Stimulated activated CD4-positive, alpha-beta T cell treated with anti-CD3 and anti-CD28 coated beads, Interleukin-2, amount 100 ng/mL, for 4 hours (primary cell): ENCODE data around the gene CD93.

Experiments used
- DNase-seq: peaks from one replicate; pipeline ENCODE4 v3.0.0-alpha.2; 2020; ENCODE audit warnings: low read depth

CD93 gene

GRCh38 chr20:23060629-23061028 is 25.5 kb downstream of the CD93 start:
- DNase-seq = no peak

DNA sequence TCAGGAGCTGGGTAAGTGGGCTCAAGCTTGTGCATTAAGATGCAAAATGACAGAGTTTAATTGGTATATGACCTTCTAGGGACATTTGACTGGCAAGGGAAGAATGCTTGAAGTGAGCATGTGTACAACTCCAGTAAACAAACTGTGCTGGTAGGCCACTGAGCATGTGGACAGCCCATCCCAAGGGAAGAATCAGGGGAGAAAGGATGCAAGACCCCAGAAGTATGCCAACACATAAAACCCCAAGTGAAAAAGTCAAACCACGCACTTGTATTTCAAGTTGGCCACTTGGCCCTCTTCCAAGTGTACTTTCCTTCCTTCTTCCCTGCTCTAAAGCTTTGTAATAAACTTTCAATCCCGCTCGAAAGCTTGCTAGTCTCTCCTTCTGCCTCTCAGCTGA is 26.3 kb downstream of the CD93 start:
- DNase-seq = no peak

GRCh38 chr20:23059001-23059400 is 27.1 kb downstream of the CD93 start:
- no peak for DNase-seq

DNA sequence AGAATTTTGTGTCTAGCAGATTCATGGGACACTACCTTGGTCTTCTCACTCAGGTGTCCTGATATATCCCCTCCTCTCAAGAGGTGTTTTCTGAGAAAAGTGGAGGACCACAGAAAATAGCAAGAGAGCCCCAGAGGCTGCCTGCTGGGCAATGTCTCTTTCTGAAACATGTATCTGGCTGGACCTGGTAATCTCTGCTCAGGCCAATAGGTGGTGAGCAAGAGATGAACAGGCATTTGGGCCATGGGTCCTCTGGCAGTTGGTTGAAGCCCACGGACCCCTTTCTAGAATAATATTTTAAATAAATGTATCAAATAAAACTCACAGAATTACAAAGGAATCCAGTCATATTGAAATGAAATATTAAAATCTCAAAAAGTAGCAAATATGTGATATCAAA is 27.9 kb downstream of the CD93 start:
- DNase-seq = no peak

GRCh38 chr20:23052904-23053303 is 33.2 kb downstream of the CD93 start:
- DNase-seq = no peak

- DNase-seq = no peak
These were observed 35.1 kb downstream of the CD93 start for GRCh38 chr20:23050847-23051627.

DNA sequence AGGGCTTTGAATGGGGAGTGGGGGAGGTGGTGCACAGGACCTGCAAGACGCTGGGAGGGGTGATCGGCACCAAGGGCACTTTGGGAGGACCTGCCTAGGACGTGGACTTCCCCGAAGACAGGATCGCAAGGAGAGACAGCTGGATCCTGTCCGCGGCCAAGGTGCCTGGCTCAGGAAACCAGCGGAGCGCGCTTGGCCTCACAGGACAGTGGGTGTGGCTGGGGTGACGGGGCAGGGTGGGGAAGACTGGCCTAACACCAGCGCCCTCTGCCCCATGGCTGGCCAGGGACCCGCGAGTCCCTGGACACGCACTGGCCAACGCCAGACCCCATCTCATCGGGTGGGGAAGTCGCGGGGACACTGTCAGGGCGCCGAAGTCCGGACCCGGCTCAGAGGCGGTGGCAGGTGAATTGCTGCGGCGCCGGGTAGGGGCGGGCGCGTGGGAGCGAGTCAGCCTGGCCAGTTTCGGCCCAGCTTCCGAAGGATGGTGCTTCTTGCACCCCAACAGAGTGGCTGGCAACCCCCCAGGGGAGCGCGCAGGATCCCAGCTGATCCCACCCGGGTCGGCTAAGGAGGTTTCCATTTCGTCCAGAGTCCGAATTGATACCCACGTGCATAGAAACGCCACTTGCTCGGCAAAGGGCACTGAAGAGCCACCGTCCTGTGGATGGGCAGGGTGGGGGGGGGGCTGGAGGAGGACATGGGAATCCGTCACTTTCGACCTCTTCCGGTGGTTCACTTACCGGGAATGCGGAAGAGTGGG is 35.9 kb downstream of the CD93 start:
- no peak for DNase-seq

DNA sequence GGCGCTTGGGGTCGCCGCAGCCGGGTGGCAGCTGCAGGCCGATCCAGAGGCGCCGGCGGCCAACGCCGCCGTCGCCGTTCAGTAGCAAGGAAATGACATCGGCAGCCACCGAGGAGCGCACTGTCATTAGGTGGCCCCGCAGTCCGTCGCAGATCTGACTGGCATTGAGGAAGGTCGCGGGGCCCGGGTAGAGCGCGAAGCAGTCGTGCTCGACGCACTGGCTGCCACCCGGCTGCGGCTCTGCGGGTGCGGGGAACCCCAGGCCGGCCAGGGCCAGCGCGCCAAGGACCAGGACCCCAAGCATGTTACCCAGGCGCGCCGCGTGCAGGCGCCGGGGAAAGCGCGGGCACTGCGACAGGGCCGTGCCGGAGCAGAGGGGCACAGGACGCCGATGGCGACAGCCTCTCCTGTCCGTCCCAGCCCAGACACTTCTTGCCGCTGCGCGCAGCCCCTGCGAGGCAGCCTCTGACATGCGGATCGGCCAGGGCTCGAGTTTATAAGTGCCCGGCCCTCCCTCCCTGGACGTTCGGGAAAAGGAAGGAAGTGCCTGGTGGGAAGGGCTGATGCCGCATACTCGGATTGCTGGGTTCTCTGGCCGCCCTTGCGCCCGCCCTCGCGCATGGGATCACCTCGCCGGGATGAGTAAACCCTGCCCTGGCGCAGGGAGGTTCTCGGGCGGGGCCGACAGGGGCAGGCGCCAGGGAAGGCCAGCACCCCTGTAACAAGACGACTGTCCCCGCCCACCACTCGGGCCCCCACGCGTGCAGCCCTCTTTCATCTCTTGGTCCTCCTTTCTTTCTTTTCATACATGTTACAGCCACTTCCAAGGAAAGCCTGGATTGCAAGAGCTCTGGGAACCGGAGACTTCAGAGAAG is 36.7 kb downstream of the CD93 start, which contains the start of gene THBD:
TSS of gene THBD (minus strand) at position 472 of the 875 bp plus-strand sequence. CDS start at position 304, 168 bp downstream.
- DNase-seq = no peak

GRCh38 chr20:23048283-23049200 is 37.6 kb downstream of the CD93 start:
- no peak for DNase-seq

GRCh38 chr20:23047738-23048214 is 38.3 kb downstream of the CD93 start:
- DNase-seq = no peak

GRCh38 chr20:23047001-23047737 is 39.0 kb downstream of the CD93 start:
- no peak for DNase-seq

- DNase-seq = no peak
These were observed 39.7 kb downstream of the CD93 start for GRCh38 chr20:23046431-23046830.

GRCh38 chr20:23043376-23043775 is 42.7 kb downstream of the CD93 start:
- DNase-seq = no peak

DNA sequence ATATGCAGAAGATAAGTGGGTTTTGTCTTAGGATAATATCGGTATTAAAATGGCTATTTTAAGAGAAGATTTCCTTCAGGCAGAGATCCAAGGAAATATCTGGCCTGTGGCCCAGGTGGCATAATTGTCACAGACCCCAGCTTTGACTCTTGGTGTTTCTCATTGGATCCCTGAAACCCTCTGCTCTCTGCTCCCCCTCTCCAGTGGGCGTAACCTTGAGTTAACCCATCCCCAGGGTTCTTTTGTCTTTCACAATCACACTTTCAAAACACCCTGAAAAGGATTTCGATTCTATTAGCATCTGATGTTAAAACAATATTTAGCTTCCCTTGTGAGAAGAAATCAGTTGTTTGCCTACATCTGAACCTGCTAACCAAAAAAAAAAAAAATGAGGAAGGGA is 43.9 kb downstream of the CD93 start:
- no peak for DNase-seq

- no peak for DNase-seq
These were observed 46.1 kb downstream of the CD93 start for GRCh38 chr20:23039885-23040508.

- DNase-seq = no peak
These were observed 46.8 kb downstream of the CD93 start for GRCh38 chr20:23039136-23039875.

- DNase-seq = no peak
These were observed 49.1 kb downstream of the CD93 start for GRCh38 chr20:23037017-23037481.

DNA sequence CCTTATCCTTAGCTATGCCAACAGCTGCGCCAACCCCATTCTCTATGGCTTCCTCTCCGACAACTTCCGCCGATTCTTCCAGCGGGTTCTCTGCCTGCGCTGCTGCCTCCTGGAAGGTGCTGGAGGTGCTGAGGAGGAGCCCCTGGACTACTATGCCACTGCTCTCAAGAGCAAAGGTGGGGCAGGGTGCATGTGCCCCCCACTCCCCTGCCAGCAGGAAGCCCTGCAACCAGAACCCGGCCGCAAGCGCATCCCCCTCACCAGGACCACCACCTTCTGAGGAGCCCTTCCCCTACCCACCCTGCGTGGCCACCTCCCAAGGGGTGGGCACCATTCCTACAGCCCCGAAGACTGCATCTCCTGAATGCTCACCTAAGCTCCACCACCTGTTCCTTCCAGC is 49.8 kb downstream of the CD93 start:
- DNase-seq = no peak

DNA sequence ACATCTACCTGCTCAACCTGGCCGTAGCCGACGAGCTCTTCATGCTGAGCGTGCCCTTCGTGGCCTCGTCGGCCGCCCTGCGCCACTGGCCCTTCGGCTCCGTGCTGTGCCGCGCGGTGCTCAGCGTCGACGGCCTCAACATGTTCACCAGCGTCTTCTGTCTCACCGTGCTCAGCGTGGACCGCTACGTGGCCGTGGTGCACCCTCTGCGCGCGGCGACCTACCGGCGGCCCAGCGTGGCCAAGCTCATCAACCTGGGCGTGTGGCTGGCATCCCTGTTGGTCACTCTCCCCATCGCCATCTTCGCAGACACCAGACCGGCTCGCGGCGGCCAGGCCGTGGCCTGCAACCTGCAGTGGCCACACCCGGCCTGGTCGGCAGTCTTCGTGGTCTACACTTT is 50.4 kb downstream of the CD93 start:
- DNase-seq = no peak
